ENCODE results near the gene NOD1.
A peak's percentile ranks its signal among the peaks of the same experiment; 100 is the strongest.

Gene NOD1

GRCh38 chr7:30522159-30522558 is 43.6 kb upstream of the NOD1 start:
- ATAC-seq = no peak
- no peak for TF ChIP-seq ZFP30 (CRISPR knock-in tag; IDR thresholded peaks at IDR 0.05)
- no peak for TF ChIP-seq ZNF565 (CRISPR knock-in tag; conservative IDR thresholded peaks at IDR 0.05; ENCODE audit: low read depth)
- TF ChIP-seq, protein P1, sequence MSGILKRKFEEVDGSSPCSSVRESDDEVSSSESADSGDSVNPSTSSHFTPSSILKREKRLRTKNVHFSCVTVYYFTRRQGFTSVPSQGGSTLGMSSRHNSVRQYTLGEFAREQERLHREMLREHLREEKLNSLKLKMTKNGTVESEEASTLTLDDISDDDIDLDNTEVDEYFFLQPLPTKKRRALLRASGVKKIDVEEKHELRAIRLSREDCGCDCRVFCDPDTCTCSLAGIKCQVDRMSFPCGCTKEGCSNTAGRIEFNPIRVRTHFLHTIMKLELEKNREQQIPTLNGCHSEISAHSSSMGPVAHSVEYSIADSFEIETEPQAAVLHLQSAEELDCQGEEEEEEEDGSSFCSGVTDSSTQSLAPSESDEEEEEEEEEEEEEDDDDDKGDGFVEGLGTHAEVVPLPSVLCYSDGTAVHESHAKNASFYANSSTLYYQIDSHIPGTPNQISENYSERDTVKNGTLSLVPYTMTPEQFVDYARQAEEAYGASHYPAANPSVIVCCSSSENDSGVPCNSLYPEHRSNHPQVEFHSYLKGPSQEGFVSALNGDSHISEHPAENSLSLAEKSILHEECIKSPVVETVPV (CRISPR knock-in tag; IDR thresholded peaks at IDR 0.05) = no peak
- no peak for TF ChIP-seq TOX (CRISPR knock-in tag; IDR thresholded peaks at IDR 0.05; ENCODE audit: borderline replicate concordance)
- TF ChIP-seq PPARA (CRISPR knock-in tag; IDR thresholded peaks at IDR 0.05; ENCODE audit: borderline replicate concordance) = no peak
- no peak for TF ChIP-seq ZNF8 (CRISPR knock-in tag; IDR thresholded peaks at IDR 0.05)
- no peak for TF ChIP-seq CREB5 (CRISPR knock-in tag; IDR thresholded peaks at IDR 0.05; ENCODE audit: low read depth)
- no peak for TF ChIP-seq ISL1 (CRISPR knock-in tag; IDR thresholded peaks at IDR 0.05)
- TF ChIP-seq ARNTL (CRISPR knock-in tag; IDR thresholded peaks at IDR 0.05; ENCODE audit: borderline replicate concordance, low read depth) = no peak
- TF ChIP-seq SNAI2 (CRISPR knock-in tag; IDR thresholded peaks at IDR 0.05) = no peak
- TF ChIP-seq, protein P2, sequence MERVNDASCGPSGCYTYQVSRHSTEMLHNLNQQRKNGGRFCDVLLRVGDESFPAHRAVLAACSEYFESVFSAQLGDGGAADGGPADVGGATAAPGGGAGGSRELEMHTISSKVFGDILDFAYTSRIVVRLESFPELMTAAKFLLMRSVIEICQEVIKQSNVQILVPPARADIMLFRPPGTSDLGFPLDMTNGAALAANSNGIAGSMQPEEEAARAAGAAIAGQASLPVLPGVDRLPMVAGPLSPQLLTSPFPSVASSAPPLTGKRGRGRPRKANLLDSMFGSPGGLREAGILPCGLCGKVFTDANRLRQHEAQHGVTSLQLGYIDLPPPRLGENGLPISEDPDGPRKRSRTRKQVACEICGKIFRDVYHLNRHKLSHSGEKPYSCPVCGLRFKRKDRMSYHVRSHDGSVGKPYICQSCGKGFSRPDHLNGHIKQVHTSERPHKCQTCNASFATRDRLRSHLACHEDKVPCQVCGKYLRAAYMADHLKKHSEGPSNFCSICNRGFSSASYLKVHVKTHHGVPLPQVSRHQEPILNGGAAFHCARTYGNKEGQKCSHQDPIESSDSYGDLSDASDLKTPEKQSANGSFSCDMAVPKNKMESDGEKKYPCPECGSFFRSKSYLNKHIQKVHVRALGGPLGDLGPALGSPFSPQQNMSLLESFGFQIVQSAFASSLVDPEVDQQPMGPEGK (CRISPR knock-in tag; IDR thresholded peaks at IDR 0.05; ENCODE audit: borderline replicate concordance) = no peak
- TF ChIP-seq GLIS3 (CRISPR knock-in tag; IDR thresholded peaks at IDR 0.05) = no peak
- TF ChIP-seq, protein P3, sequence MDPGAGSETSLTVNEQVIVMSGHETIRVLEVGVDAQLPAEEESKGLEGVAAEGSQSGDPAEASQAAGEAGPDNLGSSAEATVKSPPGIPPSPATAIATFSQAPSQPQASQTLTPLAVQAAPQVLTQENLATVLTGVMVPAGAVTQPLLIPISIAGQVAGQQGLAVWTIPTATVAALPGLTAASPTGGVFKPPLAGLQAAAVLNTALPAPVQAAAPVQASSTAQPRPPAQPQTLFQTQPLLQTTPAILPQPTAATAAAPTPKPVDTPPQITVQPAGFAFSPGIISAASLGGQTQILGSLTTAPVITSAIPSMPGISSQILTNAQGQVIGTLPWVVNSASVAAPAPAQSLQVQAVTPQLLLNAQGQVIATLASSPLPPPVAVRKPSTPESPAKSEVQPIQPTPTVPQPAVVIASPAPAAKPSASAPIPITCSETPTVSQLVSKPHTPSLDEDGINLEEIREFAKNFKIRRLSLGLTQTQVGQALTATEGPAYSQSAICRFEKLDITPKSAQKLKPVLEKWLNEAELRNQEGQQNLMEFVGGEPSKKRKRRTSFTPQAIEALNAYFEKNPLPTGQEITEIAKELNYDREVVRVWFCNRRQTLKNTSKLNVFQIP (CRISPR knock-in tag; IDR thresholded peaks at IDR 0.05; ENCODE audit: borderline replicate concordance, low read depth) = no peak
- TF ChIP-seq, protein P4, sequence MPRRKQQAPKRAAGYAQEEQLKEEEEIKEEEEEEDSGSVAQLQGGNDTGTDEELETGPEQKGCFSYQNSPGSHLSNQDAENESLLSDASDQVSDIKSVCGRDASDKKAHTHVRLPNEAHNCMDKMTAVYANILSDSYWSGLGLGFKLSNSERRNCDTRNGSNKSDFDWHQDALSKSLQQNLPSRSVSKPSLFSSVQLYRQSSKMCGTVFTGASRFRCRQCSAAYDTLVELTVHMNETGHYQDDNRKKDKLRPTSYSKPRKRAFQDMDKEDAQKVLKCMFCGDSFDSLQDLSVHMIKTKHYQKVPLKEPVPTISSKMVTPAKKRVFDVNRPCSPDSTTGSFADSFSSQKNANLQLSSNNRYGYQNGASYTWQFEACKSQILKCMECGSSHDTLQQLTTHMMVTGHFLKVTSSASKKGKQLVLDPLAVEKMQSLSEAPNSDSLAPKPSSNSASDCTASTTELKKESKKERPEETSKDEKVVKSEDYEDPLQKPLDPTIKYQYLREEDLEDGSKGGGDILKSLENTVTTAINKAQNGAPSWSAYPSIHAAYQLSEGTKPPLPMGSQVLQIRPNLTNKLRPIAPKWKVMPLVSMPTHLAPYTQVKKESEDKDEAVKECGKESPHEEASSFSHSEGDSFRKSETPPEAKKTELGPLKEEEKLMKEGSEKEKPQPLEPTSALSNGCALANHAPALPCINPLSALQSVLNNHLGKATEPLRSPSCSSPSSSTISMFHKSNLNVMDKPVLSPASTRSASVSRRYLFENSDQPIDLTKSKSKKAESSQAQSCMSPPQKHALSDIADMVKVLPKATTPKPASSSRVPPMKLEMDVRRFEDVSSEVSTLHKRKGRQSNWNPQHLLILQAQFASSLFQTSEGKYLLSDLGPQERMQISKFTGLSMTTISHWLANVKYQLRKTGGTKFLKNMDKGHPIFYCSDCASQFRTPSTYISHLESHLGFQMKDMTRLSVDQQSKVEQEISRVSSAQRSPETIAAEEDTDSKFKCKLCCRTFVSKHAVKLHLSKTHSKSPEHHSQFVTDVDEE (CRISPR knock-in tag; IDR thresholded peaks at IDR 0.05) = no peak
- no peak for TF ChIP-seq CSDC2 (CRISPR knock-in tag; IDR thresholded peaks at IDR 0.05)
- TF ChIP-seq ZC3H10 (CRISPR knock-in tag; IDR thresholded peaks at IDR 0.05) = no peak
- TF ChIP-seq TCF4 (CRISPR knock-in tag; IDR thresholded peaks at IDR 0.05; ENCODE audit: borderline replicate concordance) = no peak

DNA sequence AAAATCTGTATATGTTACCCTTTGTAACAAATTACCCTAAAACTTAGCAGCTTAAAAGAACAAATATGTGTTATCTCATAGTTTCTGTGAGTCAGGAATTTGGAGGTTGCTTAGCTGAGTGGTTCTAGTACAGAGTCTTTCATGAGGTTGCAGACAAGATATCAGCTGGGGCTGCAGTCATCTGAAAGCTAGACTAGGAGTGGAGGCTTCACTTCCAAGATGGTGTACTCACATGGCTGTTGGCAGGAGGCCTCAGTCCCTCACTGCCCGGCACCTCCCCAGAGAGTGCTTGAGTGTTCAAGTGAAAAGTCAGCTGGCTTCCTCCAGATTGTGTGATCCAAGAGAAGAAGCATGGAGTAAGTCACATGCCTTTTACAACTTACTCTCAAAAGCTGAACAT is 42.9 kb upstream of the NOD1 start:
- ATAC-seq = peak; percentile 60; the same call in 2 of the 3 replicates
- TF ChIP-seq ISL1 (CRISPR knock-in tag; IDR thresholded peaks at IDR 0.05) = no peak
- TF ChIP-seq ZC3H10 (CRISPR knock-in tag; IDR thresholded peaks at IDR 0.05) = no peak
- TF ChIP-seq, protein P1 (CRISPR knock-in tag; IDR thresholded peaks at IDR 0.05) = no peak
- no peak for TF ChIP-seq ZNF8 (CRISPR knock-in tag; IDR thresholded peaks at IDR 0.05)
- TF ChIP-seq ZFP30 (CRISPR knock-in tag; IDR thresholded peaks at IDR 0.05) = no peak
- TF ChIP-seq, protein P2 (CRISPR knock-in tag; IDR thresholded peaks at IDR 0.05; ENCODE audit: borderline replicate concordance) = no peak
- no peak for TF ChIP-seq TCF4 (CRISPR knock-in tag; IDR thresholded peaks at IDR 0.05; ENCODE audit: borderline replicate concordance)
- TF ChIP-seq ZNF565 (CRISPR knock-in tag; conservative IDR thresholded peaks at IDR 0.05; ENCODE audit: low read depth) = no peak
- no peak for TF ChIP-seq CREB5 (CRISPR knock-in tag; IDR thresholded peaks at IDR 0.05; ENCODE audit: low read depth)
- TF ChIP-seq, protein P4 (CRISPR knock-in tag; IDR thresholded peaks at IDR 0.05) = no peak
- TF ChIP-seq SNAI2 (CRISPR knock-in tag; IDR thresholded peaks at IDR 0.05) = no peak
- TF ChIP-seq PPARA (CRISPR knock-in tag; IDR thresholded peaks at IDR 0.05; ENCODE audit: borderline replicate concordance) = no peak
- TF ChIP-seq, protein P3 (CRISPR knock-in tag; IDR thresholded peaks at IDR 0.05; ENCODE audit: borderline replicate concordance, low read depth) = no peak
